Measurements from ENCODE around the gene LENG1. TPM values are rescaled to one million over a fixed set of nuclear protein-coding genes. Genes with fewer than 3 reads are reported as not detected.

Gene LENG1
- total RNA-seq, 1 experiment from 2014 or later: 8.2 TPM

- intact Hi-C loops (cut with micrococcal nuclease): loop anchor here (5.0 kb wide), 1 partner anchor 38 kb away; the partner anchor contains the start of gene RPS9
- H3K36me3 Mint-ChIP-seq (ENCODE audit: insufficient read depth, unreplicated experiment): peaks cover 4% of the 10 kb centered on the region
- BruUV-seq (replicated peaks): no TSS peak
These were observed 5.0 kb upstream of the LENG1 start for GRCh38 chr19:54164369-54165068.

GRCh38 chr19:54162884-54163283, 3.4 kb upstream of the LENG1 start:
- Mint-ChIP-seq H3K27ac (ENCODE audit: low read depth, unreplicated experiment) (no peak overlapping the region), H3K27me3 (ENCODE audit: insufficient read depth, unreplicated experiment) (no peaks in the 10 kb centered on the region), H3K4me1 (ENCODE audit: insufficient read depth, unreplicated experiment) (peaks cover 22% of the 10 kb centered on the region), H3K36me3 (ENCODE audit: insufficient read depth, unreplicated experiment) (peaks cover 5% of the 10 kb centered on the region), H3K9me3 (ENCODE audit: unreplicated experiment) (no peaks in the 10 kb centered on the region), H3K4me3 (ENCODE audit: unreplicated experiment) (peak overlapping the region; percentile 76)
- TF ChIP-seq, protein P1, sequence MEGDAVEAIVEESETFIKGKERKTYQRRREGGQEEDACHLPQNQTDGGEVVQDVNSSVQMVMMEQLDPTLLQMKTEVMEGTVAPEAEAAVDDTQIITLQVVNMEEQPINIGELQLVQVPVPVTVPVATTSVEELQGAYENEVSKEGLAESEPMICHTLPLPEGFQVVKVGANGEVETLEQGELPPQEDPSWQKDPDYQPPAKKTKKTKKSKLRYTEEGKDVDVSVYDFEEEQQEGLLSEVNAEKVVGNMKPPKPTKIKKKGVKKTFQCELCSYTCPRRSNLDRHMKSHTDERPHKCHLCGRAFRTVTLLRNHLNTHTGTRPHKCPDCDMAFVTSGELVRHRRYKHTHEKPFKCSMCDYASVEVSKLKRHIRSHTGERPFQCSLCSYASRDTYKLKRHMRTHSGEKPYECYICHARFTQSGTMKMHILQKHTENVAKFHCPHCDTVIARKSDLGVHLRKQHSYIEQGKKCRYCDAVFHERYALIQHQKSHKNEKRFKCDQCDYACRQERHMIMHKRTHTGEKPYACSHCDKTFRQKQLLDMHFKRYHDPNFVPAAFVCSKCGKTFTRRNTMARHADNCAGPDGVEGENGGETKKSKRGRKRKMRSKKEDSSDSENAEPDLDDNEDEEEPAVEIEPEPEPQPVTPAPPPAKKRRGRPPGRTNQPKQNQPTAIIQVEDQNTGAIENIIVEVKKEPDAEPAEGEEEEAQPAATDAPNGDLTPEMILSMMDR (IDR thresholded peaks at IDR 0.05; ENCODE audit: unreplicated experiment): no peak
- BruUV-seq (replicated peaks): no TSS peak
- intact Hi-C loops (cut with micrococcal nuclease): loop anchor here (5.0 kb wide), 1 partner anchor 39 kb away; the partner anchor contains the start of gene RPS9
- POLR2A ChIA-PET: no interaction called here
- no peak for DNase-seq (ENCODE audit: unreplicated experiment)
- CTCF ChIA-PET: interaction anchor here (1.0 kb wide), 1 partner anchor 70 kb away, joined by 3 read pairs; no protein-coding TSS in a partner anchor

More at GRCh38 chr19:54164369-54165068, 5.0 kb upstream of the LENG1 start:
- Mint-ChIP-seq H3K9me3 (ENCODE audit: unreplicated experiment) (no peaks in the 10 kb centered on the region), H3K27ac (ENCODE audit: low read depth, unreplicated experiment) (no peak overlapping the region), H3K4me3 (ENCODE audit: unreplicated experiment) (no peak overlapping the region), H3K27me3 (ENCODE audit: insufficient read depth, unreplicated experiment) (no peaks in the 10 kb centered on the region), H3K4me1 (ENCODE audit: insufficient read depth, unreplicated experiment) (peaks cover 22% of the 10 kb centered on the region)
- TF ChIP-seq, protein P1 (IDR thresholded peaks at IDR 0.05; ENCODE audit: unreplicated experiment): no peak
- DNase-seq (ENCODE audit: unreplicated experiment): no peak
- ChIA-PET CTCF (interaction anchor here (0.6 to 1.8 kb wide), 4 partner anchors 9 to 226 kb away, joined by 3 to 4 read pairs (median 4); partner anchors contain the start of gene TMC4), POLR2A (interaction anchor here (1.1 kb wide), 1 partner anchor 26 kb away, joined by 3 read pairs; the partner anchor contains the start of gene TSEN34)

DNA sequence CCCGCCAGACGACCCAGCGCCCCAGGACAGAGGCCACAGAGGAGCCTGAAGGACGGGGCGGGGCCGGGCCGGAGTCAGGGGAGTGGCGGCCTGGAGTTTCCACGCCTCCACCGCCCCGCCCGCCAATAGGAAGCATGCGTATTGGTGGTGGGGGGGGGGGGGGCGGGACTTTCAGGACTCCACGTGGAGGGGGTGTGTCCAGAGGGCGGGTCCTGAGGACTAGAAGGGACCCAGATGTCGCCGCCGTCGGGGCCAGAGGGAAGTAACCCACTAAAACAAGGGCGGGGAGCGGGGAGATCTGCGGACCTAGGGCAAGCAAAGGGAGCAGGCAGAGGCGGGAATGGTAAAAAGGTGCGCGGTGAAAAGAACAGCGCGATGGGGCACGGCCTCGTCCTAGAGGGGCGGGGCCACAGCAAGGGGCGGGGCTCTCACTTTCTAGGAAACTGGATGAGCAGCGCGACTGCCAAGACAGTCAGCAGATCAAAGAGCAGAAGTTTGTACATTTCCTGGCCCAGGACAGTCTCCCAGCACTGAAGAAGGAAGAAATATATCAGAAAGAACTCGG, 2.8 kb upstream of the LENG1 start:
- ChIA-PET CTCF (no interaction called here), POLR2A (no interaction called here)
- H3K27me3 Mint-ChIP-seq (ENCODE audit: insufficient read depth, unreplicated experiment): no peaks in the 10 kb centered on the region
- no peaks in the 10 kb centered on the region for H3K9me3 Mint-ChIP-seq (ENCODE audit: unreplicated experiment)
- BruUV-seq (replicated peaks): no TSS peak
- peak overlapping the region; percentile 78 for H3K27ac Mint-ChIP-seq (ENCODE audit: low read depth, unreplicated experiment)
- intact Hi-C loops (cut with micrococcal nuclease): loop anchor here (5.0 kb wide), 1 partner anchor 40 kb away; the partner anchor contains the start of gene RPS9
- H3K4me3 Mint-ChIP-seq (ENCODE audit: unreplicated experiment): peak overlapping the region; percentile 76
- H3K36me3 Mint-ChIP-seq (ENCODE audit: insufficient read depth, unreplicated experiment): peaks cover 11% of the 10 kb centered on the region
- DNase-seq (ENCODE audit: unreplicated experiment): peak; percentile 89
- TF ChIP-seq, protein P1 (IDR thresholded peaks at IDR 0.05; ENCODE audit: unreplicated experiment): no peak
- peaks cover 22% of the 10 kb centered on the region for H3K4me1 Mint-ChIP-seq (ENCODE audit: insufficient read depth, unreplicated experiment)

DNA sequence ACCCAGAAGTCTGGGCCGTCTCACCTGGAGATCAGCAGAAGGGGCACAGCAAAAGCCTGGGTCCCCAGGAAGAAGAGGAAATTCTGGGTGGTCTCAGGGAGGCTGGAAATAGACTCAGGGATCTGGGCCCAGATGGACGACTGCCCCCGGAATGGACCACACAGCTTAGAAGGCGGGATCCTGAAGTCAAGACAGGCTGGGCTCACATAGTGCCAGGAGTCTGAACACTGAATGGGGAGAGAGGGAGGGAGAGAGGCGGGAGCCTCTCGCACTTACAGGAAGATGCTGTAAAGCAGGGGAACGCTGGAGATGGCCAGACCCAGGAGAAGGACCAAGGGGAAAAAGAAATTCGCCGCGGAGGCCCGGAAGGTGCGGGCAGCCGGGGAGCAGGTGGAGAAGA, 1.3 kb upstream of the LENG1 start:
- Mint-ChIP-seq H3K4me3 (ENCODE audit: unreplicated experiment) (peak overlapping the region; percentile 76), H3K4me1 (ENCODE audit: insufficient read depth, unreplicated experiment) (peaks cover 22% of the 10 kb centered on the region), H3K27me3 (ENCODE audit: insufficient read depth, unreplicated experiment) (no peaks in the 10 kb centered on the region), H3K27ac (ENCODE audit: low read depth, unreplicated experiment) (peak overlapping the region; percentile 85), H3K9me3 (ENCODE audit: unreplicated experiment) (no peaks in the 10 kb centered on the region), H3K36me3 (ENCODE audit: insufficient read depth, unreplicated experiment) (peaks cover 22% of the 10 kb centered on the region)
- CTCF ChIA-PET: no interaction called here
- no TSS peak for BruUV-seq (replicated peaks)
- POLR2A ChIA-PET: interaction anchor here (0.6 to 10.2 kb wide), 8 partner anchors 10 to 1571 kb away, joined by 3 to 110 read pairs (median 6); partner anchors contain the start of genes CNOT3, MBOAT7, TMC4 and TSEN34
- intact Hi-C loops (cut with micrococcal nuclease): loop anchor here (5.0 kb wide), 1 partner anchor 41 kb away; the partner anchor contains the start of gene RPS9
- DNase-seq (ENCODE audit: unreplicated experiment): no peak
- TF ChIP-seq, protein P1 (IDR thresholded peaks at IDR 0.05; ENCODE audit: unreplicated experiment): no peak
